Cerebellar cortex (tissue), 1 donor: Measurements from ENCODE around the gene GJA9.
"Not testable (repeated sequence)": the region's sequence is repeated elsewhere in the genome, so short reads cannot be mapped to it uniquely, and the experiment has no call there.

ENCODE experiments used
- DNase-seq: peaks from one replicate; pipeline ENCODE4 v3.0.0-alpha.2; 2015; ENCODE audit warnings: low spot score

The GJA9 gene

DNA sequence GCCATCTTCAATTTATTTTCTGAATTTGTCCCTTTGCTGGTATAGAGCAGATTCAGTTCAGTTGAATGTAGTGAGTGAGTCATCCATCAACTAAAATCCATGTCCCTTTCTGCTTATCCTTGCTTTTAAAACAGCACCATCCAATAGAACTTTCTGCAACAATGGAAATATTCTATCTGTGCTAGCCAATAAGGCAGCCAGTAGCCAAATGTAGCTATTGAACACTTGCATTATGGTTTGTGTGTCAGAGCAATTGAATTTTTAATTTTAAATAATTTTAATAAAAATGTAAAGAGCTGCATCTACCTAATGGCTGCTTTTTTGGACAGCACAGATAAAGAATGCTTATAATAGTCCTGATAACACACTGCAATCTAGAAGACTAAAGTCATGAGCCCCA is at the start of gene GJA9:
GJA9 (minus strand) TSS at position 101 of the 400 bp plus-strand sequence. CDS start 5,489 bp downstream, outside the sequence.
- no peak for DNase-seq

DNA sequence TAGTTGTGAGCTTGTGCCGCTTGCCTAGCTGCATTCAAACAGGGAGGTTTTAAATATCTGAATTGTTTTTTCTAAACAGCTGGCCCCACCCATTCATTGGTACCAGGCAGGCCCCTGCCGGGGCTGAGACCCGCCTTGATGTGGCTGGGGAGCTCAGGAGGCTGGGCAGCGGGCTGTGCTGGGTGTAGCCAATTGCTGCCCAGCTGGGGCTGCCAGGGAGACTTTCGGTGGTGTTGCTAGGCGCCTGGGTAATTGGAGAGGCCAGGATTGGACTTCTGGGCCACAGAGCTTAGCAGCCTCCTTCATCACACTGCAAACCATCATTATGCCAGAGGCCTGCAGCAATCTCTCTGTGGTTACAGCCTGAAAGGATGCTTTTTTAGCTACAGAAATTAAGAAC is 48.1 kb upstream of the GJA9 start:
- no peak for DNase-seq

DNA sequence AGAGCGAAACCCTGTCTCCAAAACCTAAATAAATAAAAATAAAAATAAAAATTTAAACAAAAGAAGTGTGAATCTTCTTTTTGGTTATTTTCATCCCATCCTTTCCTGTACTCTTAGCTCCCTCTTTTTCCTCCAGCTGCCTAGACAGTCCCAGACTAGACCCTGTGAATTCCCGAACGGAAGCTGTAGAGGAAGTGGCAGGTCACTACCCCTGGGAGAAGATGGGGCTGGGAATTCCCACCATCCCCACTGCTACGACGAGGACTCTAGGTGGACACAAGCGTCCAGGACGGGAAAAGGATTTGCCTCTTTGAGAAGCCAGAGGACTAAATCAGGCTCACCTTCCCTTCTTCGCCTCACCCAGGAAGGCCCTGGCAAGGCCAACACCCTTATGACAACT is 47.7 kb upstream of the GJA9 start:
- DNase-seq, result no peak

DNA sequence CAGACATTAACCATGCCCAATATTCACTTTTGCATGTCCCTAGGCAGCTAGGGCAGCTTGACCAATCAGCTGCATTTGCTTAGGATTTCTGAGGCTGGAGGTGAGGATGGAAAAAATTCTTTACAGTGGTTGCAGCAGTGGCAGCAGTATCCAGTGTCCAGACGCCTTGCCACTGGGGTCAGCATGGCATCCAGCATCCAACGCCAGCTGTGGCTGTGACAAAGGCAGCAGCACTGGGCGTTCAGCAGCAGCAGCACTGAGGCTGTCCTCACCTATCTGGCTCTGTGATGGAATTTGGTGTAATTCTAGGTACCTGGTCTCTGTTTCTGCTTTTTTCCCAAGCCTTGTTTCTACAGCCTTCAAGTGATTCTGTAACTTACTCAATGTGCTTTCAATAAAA is 44.7 kb upstream of the GJA9 start:
- no peak for DNase-seq

DNA sequence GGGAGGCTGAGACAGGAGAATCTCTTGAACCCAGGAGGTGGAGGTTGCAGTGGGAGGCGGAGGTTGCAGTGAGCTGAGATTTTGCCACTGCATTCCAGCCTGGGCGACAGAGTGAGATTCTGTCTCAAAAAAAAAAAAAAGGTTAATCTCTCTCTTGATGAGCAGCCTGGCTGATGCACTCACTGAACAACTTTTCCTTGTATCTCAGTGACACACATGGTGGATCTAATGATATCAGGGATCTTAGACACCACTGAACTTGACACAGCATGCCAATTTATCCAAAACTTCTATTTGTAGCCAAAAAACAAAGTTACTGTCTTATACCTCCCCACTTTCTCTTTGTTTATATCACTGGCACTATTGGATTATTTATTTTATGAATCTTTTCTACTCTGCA is 44.0 kb upstream of the GJA9 start:
- DNase-seq, result no peak

DNA sequence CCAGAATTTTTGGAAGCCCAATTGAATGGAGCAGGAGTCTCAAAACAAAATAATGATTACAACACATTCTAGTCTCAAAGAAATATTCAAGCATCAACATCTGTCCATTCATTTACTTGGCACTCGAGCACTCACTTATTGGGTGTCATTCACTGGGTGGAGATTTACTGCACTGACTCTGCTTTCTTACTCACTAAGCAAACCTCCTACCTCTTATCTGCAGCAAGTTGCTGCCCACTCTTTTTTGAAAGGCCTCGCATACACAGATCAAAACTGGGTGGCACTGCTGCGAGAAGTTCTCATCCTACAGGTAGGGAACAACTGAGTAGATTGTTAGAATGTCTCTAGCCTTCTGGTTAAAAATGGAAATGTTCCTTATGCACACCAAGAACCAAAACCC is 42.2 kb upstream of the GJA9 start:
- DNase-seq, result no peak

DNA sequence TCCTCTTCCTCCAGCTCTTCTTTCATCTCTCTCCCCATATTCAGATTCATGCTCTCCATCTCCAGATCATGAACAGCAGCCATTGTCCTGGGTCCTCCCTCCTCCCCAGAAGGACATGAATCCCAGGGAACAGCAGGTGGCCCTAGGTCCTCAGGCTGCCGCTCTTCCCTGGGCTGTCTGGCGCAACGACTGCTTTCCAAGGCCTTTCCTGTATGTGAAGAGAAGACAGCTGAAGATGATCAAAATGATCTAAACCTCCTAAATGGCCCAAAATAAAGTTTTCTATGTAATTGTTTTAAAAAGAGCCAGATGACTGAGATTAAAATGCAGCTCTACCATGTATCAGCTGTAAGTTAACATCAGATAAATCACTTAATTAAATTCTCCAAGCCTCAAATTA is 37.7 kb upstream of the GJA9 start:
- DNase-seq, result no peak

DNA sequence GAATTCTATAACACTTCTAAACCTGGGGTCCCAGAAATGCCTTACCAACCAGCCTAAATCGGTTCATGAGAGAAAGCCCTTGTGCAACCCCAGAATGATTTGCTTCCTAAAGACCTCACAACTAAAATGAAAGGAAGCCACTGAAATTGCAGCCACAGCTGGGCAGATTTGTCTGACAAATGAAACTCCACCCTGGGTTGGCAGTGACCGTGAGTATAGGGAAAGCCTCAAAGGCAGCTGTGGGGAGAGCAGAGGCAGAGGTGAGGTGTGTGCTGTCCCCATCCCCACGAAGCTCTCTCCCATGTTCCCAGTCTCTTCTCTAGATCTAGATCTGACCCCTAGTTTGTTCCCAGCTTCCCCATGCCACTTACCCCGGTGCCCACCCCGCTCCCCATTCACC is 37.2 kb upstream of the GJA9 start:
- DNase-seq, result no peak

DNA sequence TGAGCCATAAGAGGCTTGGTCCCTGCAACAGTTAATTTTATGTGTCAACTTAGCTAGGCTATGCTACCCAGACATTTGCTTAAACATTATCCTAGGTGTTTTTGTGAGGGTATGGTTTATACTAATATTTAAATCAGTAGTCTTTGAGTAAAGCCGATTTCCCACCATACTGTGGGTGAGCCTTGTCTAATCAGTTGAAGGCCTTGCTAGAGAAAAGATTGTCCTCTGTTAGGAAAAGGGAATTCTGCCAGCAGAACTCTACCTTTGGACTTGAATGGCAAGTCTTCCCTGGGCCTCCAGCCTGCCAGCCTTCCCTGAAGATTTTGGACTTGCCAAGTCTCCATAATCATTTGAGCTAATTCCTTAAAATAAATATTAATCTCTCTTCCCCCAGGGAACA is 36.4 kb upstream of the GJA9 start:
- DNase-seq, result no peak

DNA sequence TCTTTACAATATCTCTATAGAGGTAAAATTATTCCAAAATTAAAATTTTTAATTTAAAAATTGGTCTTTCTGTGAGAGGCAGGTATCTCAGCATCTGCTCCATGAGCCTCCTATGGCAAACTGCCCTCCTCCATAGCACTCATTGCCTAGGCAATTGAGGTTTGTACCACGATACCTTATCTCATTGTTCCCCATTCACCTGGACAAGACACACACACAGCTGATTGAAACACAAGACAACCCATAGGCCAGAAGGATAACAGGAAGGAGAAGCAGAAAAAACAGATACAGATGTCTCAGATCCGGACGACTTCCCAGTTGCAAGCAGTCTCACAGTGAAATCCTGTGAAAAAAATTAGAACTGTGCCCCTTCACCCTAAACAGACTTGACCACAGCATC is 36.0 kb upstream of the GJA9 start:
- DNase-seq, result no peak

DNA sequence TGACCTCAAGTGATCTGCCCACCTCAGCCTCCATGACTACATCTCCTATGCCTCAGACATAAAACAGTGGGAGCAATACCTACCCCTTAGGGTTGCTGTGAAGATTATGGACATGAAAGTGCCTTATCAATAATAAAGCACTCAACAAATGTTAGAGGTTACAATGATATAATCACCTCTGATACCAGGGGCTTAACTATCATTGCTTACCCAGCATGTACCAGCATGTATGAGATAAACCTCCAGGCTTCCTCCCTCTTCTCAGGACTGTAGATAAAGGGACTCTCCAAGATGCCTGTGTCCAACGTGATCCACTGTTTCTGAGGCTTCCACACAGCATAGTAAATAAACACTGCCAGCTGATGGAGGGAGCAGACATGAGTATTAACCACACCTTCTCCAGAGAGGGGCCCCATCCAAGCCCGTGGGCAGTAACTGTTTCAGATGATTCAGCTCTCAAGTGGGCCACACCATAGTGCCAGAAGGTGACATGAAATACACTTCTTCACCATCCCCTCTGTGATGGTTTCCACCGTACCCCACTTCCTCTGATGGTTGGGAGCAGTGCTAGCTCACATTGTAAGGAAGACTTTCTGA is 34.1 kb upstream of the GJA9 start:
- DNase-seq, result no peak

DNA sequence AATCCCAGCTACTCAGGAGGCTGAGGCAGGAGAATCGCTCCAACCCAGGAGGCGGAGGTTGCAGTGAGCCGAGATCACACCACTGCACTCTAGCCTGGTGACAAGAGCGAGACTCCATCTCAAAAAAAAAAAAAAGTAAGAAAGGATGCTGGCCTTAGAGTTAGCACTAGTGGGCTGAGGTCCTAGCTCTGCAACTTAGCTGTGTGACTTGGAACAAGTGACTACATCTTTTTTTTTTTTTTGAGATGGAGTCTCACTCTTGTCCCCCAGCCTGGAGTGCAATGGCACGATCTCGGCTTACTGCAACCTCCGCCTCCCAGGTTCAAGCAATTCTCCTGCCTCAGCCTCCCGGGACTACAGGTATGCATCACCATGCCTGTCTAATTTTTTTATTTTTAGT is 33.5 kb upstream of the GJA9 start:
- not testable (repeated sequence) for DNase-seq

DNA sequence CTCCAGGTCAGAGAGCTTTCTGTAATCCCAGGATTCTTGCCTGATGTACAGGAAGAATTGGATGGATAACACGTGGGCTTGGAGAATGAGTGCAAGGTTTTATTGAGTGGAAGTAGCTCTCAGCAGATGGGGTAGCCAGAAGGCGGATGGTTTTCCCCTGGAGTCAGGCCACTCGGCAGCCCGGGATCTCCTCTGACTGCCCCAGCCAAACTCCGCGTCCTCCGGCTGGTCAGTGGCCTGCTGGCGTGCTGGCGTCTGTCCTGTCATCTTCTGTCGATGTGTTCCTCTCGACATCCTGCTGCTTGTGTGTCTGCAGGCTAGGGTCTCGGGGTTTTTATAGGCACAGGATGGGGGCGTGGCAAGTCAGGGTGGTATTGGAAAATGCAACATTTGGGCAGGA is 27.4 kb upstream of the GJA9 start:
- DNase-seq, result peak; percentile 88

DNA sequence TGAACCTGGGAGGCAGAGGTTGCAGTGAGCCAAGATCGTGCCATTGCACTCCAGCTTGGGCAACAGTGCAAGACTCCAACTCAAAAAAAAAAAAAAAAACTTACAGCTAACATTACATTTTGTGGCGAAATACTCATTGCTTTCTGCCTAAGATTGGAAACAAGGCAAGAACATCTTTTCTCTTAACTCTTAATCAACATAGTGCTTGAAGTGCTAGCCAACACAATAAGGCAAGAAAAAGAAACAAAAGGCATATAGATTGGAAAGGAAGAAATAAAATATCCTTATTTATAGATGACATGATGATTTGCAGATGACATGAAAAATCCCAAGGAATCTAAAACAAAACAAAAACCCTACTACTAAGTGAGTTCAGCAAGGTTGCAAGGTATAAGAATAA is 24.6 kb upstream of the GJA9 start:
- DNase-seq, result no peak

DNA sequence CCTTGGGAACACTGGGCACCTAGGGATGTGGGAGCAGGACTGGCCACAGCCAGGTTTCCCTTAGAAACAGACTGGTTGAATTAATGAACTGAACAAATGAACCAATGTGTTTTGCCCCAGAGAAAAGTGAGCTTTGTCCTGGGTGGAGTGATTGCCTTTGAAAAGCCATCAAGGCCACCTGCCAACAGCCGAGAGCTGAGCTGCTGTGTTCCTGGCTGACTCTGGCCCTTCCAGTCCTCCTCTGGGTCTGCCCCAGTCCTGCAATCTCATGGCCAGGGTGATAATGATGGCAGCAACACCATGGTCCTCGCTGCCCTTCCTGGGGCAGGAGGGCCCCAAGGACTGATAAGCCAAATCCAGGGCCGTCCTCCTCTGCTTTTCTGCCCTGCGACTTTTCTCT is 18.2 kb upstream of the GJA9 start:
- no peak for DNase-seq

DNA sequence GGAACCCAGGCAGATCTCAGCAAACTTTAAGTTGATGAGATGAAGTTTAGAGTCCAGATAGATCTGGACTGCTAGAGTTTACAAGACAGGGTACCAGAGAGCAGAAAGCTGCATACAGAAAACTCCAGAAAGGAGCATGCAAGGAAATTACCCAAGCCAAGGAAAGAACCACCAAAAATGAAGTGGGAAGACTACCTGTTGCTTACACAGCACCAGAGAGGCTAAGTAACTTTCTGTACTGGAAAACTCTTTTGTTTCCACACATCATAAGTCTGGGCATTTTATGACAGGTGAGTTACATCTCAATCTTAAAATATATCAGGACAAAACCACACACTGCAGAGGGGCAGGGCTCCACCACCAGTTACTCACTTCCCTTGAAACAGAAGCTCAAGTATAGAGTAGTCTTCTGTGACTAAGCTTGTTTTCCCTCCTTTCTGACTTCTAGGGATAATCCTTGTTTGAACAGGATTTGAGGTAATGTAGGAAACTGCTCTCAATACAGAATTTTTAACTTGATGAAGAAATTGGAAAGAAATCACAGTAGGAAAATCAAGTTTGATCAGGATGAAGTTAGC is 17.4 kb upstream of the GJA9 start:
- DNase-seq, result no peak

DNA sequence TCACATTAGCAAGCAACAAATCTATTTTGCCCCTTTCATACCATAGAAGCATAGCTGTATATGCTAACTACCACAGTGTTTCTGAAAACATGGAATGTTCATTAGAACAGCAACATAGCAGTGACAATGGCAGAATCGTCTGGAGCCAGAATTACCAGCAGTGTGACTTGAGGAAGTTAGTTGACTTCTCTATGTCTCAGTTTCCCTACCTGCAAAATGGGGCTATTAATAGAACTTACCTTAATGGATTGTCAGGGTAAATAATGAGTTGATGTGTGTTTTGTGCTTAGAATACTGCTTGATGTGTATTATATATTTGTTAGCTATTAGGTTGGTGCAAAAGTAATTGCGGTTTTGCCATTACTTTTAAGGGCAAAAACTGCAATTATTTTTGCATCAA is 14.8 kb upstream of the GJA9 start:
- no peak for DNase-seq

DNA sequence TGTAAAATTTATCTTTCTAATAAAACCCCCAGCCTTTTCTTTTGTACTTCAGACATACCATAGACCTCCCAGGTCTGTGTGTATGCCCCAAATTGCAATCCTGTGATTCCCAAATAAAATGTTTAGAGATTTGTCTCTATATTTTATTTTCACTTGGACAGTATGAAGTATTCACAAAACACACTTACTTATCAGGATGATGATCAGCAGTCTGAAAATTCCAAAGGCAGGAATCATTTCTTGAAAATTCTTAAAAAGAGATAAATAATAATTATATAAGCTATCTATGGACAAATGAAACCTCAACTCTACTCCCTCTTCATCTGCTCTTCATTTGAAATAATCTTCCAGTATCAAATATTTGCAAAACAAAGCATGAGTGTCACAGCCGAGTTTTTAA is 11.6 kb upstream of the GJA9 start:
- no peak for DNase-seq

DNA sequence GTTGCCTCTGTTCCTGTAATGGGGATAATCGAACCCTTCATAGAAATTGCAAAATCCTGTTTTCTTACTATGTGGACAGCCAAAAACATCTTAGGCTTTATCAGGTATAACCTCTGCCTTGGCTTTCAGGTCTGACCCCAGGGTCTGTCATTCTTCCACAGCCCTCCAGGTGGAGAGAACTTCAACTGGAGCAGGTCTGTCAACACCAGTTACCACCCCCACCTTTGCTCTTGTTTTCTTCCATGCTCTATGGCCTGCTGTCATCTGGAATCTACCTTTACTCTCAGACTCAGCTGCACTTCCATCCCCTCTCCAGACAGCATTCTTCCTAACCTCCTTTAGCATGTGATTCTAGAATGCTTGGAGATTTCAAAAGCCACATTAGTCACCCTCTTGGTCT is 10.4 kb upstream of the GJA9 start:
- DNase-seq, result no peak

DNA sequence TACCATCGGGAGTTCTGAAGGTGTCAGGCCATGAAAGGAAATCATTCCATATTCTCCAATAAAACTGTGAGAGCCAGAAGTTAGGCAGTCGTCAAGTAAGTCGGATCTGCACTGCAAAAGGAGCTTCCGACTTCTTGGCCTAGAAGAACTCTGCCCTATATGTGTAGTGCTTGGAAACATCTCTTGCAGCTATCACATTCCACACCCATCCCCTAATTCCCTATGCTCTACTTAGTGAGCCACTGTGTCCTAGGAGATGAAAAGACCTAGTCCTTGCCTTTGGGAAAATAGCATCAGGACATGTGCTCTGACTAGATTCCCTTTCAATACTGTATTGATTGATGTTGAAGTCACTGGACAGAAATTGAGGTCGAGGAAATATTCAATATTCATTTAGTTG is 8.2 kb upstream of the GJA9 start:
- no peak for DNase-seq

DNA sequence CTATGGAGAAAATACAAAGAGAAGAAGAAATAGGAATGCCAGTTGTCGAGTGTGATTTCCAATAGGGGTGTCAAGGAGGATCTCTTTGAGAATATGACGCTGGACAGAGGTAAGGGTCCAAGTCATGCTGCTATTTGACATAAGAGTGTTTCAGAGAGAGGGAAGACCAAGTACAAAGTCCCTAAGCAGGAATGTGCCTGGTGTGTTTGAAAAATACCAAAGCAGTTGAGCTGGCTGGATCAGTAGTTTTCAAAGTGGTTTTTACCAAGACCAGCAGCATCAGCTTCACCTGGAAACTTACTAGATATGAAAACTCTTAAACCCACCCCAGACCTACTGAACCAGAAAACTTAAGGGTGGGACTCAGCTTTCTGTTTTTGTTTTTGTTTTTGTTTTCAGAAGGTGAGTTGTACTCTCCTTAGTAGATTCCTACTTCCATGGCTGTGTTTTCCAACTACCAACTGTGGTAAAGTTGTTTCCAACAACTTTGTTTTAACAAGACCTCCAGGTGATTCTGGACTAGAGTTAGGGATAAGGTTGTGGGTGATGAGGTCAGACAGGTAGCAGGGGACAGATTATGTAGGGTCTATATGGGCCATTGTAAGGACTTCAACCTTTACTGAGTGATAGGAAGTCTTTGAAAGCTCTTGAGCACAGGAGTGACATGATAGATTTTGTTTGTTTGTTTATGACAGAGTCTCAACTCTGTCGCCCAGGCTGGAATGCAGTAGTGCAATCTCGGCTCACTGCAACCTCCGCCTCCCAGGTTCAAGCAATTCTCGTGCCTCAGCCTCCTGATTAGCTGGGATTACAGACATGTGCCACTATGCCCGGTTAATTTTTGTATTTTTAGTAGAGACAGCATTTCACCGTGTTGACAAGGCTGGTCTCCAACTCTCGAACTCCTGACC is 7.3 kb upstream of the GJA9 start:
- no peak for DNase-seq

DNA sequence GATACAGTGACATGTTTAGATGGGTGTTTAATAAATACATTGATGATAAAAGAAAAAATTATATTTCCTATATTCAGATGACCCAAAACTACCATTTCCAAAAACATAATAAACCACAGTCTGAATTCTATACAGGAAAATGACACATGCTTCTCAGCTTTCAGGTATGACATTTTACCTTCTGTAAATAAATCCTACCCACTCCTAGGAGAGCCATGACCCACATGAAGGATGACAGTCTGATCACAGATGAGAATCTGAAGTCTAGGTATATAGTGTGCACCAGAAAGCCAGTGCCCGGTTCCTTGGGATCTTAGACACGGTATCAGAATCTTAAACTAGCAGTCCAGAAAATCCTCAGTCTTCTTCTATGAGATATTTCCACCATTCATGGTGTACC is 3.7 kb upstream of the GJA9 start:
- DNase-seq, result no peak

DNA sequence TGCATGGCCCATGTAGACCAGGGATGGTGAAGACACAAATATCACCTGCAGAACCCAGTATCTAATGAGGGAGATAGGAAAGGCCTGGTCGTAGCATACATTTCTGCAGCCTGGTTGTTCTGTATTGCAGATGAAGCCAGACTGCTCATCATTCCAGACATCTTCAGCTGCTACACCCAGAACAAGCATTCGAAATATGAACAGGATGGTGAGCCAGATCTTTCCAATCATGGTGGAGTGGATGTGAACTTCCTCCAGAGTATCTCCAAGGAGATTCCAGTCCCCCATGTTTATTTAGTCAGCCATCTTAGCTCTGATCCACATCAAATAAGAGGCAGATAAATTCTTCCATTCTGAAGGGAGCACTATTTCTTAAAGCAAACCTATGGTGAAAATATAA is 5.6 kb downstream of the GJA9 start:
- no peak for DNase-seq
